Stimulated activated naive CD4-positive, alpha-beta T cell treated with Interleukin-2 at 50 U/mL for 16 hours (primary cell): ENCODE results near the gene CCDC74B.
"Not testable (repeated sequence)": the region's sequence is repeated elsewhere in the genome, so short reads cannot be mapped to it uniquely, and the experiment has no call there.

Experiments used
- DNase-seq: peaks from one replicate; lab custom pipeline; 2025; lab: John Stamatoyannopoulos, UW

The CCDC74B gene

DNA sequence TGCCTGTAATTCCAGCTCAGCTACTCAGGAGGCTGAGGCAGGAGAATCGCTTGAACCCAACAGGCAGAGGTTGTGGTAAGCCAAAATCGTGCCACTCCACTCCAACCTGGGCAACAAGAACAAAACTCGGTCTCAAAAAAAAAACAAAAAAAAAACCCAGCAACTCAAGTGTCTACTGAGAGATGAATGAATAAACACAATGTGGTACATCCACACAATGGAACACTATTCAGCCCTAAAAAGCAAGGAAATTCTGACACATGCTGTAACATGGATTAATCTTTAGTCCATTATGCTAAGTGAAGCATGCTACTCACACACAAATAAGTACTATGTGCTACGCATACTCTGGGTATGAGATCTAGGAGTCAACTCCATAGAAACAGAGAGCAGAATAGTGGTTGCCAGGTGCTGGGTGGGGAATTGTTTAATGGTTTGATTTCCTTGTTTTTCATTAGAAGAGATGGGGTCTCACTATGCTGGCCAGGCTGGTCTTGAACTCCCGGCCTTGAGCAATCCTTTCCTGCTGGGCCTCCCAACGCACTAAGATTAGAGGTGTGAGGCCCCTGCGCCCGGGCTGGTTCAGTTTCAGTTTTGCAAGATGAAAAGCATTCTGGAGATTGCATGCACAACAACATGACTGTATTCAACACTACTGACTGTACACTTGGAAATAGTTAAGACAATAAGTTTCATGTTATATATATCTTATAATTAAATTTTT lies 20.5 kb upstream of the CCDC74B start:
- DNase-seq = no peak

- DNase-seq = no peak
Observed at GRCh38 chr2:130162968-130163367, 18.1 kb upstream of the CCDC74B start.

DNA sequence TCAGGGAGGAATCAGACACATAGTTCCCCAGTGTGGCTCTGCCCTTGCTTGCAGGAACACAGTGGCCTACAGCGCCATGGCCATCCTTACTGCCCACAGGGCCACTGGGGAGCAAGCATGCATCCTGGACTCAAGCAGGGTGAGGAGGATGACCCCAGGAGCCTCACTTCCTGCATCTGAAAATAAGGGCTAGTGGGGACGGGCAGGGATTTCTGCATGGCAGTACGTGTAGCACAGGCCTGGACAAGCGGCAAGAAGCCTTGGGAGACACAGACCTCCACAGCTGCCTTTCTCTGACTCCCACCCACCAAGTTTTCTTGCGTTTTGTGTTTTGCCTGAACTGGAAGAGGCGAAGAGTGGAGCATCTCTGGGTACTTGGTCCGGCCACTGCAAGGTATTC lies 17.6 kb upstream of the CCDC74B start:
- not testable (repeated sequence) for DNase-seq

DNA sequence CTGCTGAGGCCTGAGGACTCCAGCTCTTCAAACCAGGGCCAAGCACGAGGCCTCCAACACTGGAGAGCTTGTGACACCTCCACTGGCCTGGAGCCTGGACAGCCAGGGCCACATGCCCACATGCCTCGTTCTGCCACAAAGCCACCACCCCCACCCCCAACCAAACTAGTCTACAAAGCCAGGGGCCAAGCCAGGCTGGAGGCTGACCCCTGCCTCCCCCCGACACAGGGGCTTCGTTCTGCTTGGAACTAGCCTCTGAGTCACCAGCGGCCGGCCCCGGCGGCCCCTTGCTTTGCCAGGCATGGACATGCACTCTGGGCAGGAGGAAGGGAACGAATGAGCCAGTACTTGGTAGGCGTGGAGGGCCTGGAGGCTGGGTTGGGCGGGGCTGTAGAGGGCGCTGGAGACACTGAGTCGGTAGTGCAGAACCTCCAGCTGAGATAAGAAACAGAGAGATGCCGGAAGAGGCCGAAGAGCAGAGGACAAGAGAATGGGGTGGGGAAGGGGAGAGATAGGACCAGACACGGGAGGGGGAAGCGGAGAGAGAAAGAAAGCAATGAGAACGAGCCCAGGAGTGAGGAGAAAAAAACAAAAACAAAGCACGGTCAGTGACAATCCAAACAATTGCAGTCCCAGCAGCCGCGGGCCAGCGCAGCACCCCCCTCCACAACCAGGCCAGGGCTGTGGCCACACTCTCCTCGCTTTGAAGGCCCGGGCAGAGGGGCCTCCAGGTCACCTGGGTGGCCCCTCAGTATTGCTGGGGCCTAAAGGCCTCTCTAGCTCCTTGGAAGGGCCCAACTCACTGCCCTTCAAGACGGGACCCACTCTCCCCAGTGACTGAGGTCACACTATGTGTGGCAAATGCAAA lies 16.2 kb upstream of the CCDC74B start:
- DNase-seq = not testable (repeated sequence)

DNA sequence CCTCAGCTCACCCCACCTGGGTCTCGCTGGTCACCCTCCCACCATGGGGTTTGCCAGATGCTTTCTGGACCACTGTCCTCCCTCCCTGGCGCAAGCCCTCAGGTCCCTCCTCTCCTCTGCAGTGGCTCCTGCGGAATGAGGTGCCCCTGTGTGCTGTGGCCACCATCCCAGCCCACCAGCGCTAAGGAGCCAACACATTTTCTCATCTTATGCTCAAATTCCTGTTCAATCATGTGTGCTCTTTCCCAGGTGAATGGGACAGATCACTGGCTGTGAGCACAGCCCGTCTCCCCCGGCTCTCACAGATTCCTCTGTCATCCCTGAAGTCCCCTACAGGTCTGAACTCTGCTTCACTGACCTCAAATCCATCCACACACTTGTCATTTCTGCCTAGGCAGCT lies 15.2 kb upstream of the CCDC74B start:
- no peak for DNase-seq

DNA sequence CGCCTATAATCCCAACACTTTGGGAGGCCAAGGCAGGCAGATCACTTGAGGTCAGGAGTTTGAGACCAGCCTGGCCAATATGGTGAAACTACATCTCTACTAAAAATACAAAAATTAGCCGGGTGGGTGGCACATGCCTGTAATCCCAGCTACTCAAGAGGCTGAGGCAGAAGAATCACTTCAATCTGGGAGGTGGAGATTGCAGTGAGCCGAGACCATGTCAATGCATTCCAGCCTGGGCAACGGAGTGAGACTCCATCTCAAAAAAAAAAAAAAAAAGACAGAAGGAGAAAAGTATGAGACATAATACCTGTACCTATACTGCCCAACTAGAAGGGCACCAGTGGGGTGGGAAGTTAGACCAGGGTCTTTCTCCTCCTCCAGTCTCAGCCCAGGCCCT lies 14.5 kb upstream of the CCDC74B start:
- DNase-seq = not testable (repeated sequence)

GRCh38 chr2:130158631-130159030 lies 13.7 kb upstream of the CCDC74B start:
- DNase-seq = no peak

DNA sequence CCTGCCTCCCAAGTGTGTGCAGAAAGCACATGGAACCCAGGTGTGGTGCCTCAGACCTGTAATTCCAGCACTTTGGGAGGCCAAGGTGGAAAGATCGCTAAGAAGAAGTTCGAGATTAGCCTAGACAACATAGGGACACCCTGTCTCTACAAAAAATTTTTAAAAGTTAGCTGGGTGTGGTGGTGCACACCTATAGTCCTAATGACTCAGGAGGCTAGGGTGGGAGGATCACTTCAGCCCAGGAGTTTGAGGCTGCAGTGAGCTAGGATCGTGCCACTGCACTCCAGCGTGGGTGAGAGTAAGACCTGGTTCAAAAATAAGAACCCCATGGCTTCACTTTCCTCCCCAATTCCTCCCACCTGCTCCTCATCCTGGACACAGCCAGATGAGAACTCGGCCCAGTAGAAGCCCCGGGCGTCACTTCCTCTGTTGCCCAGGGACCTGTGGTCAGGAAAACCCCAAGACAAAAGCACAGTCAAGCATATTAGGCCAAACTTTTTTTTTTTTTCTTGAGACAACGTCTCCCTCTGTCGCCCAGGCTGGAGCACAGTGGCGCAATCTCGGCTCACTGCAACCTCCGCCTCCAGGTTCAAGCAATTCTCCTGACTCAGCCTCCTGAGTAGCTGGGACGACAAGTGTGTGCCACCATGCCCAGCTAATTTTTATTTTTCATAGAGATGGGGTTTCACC lies 13.1 kb upstream of the CCDC74B start:
- DNase-seq = not testable (repeated sequence)

DNA sequence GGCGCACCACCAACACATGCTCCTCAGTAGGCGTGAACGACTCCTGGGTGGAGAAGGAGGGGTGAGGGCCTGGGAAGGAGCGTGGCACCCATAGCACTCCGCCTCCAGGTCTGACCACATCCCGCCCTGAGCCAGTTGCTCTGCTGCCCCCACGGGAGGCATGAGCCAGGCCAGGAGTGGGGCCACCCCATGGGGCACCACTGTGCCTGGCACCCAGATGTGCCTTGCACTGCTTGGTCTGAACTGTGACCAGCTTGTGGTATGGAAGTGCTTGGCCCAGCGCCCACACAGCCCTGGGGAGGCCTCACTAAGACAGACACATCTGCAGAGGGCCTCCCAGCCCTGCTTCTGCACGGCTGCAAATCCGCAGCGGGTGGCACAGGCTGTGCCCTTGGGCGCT lies 12.4 kb upstream of the CCDC74B start:
- not testable (repeated sequence) for DNase-seq

DNA sequence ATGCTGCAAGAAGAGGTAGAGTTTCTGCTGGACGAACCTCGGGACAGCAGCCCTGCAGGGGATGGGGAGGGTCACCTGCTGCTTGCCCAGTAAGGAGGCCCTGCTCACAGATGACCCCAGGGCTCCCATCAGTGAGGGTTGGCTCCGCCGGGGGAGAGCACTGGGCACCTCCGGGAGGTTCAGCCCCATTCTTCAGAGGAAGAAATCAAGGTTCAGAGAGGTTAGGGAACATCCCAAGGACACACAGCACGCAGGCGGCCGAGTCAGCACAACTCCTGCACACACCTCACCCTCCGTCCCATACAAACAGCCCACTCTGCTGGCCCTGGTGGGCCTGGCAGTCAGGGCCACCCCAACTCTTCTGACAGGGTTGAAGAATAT lies 11.7 kb upstream of the CCDC74B start:
- no peak for DNase-seq

- not testable (repeated sequence) for DNase-seq
Observed at GRCh38 chr2:130155956-130156623, 11.2 kb upstream of the CCDC74B start.

DNA sequence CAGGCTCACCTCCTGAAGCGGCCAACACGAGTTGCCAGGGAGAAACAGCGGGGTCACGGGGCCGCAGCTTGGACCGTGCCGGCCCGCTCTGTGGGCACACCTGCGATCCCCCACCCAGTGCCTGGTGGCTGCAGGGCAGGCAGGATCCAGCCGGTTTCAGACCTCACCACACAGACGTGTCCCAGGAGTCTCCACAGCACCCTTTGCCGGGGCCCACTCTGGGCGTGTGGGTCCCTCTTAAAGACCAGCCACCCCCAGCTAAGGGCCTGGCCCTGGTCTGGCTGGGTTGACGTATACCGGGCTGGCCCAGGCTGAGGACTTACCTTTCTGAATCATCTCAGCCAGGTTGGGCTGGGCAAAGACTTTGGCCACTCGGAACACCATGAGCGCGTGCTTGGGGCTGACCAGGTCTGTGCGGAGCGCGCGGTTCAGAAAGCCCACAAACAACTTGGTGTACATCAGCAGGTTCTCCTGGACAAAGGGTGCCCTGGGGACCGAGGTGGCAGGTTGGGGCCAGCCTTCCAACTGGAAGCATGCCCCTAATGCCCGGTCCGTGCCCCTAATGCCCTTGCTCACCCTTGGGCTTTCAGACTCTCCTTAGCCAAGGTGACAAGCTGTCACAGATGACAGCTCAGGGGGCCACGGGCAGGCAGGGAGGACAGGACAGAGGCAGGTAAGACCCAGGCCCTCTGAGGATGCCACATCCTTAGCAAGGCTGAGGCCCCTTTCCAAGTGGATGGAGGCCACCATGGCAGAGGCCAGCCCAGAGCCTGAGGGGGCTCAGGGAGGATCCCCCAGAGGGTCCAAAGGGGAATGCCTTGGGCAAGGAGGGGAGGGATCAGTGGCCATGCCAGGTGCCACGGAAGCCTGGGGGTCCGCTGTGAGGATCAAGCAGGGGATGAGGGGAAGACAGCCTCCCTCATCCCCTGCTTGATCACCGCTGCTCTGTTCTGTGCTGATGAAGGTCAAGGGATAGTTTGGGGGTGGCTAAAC lies 10.2 kb upstream of the CCDC74B start:
- no peak for DNase-seq

DNA sequence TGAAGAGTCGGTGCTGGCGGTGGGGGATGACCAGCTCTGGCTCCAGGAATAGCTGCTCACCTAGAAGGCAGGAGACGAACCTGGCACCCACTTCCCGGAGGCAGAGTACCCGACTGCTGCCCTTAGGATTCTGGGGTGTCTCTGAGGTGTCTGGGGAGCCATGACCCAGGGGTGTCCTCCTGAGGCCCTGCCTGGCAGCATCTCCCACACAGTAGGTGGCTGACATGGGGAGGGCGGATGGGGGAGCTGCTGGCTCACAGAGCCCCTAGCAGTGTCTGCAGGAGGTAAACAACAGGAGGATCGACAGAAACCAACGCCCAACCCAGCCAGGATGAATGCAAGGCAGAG lies 9.5 kb upstream of the CCDC74B start:
- not testable (repeated sequence) for DNase-seq

GRCh38 chr2:130153721-130154422 lies 9.0 kb upstream of the CCDC74B start:
- not testable (repeated sequence) for DNase-seq

GRCh38 chr2:130152816-130153595 lies 8.1 kb upstream of the CCDC74B start:
- DNase-seq = no peak

- not testable (repeated sequence) for DNase-seq
Observed at GRCh38 chr2:130152136-130152815, 7.4 kb upstream of the CCDC74B start.

DNA sequence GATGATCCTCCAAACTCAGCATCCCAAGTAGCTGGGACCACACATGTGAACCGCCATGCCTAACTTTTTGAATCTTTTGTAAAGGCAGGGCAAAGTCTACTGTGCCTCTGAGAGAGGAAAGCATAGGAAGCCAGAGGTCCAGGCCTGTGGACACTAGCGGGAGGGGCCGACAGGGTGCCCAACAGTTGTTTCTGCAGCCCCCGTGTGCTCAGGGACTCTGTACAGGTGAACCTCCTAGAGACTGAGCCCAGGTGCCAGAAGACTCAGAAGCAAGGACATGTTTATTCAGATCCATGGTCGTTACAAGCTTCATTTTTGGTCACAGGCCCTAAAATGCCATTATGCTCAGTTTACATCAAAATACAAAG lies 6.2 kb upstream of the CCDC74B start:
- not testable (repeated sequence) for DNase-seq

DNA sequence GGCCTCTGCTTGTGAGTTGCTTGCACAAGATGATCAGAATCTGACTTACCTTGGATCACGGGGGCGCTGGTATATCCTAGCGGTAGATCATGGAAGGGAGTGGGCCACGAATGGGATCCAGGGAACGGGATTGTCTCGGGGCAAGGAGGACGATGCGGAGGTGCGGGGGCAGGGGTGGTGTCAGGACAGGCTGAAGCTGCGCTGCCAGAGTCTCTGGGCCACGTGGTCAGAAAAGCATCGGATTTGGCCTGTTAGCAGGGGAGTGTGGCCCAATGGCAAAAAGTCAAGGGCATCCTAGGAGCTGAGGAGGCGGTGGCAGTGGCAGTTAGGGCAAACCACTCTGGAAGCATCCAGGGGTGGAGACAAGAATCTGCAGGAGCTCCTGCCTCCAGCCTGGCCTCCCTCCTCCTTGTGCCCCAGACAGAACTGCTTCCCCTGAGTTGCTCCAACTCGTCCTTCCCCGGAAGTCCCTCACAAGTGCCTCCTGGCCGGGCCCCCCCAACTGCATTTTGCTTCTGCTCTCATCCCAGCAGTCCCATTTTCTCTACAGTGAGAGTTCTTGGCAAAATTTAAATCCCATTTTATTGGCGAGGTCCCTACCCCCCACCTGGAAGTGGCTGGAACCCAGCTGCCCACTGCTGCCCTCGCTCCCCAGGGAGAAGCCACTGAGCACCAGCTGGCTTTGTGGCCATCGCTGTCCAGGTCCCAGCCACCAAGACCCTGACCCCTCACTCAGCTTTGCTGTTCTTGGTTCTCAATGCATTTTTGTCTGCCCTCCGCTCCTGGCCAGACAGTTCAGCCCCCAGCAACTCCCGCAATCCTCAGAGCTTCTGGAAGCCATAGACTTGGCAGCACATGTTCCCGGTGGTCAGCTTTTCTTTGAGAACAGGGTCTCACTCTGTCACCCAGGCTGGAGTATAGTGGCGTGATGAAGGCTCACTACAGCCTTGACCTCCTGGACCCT lies 5.6 kb upstream of the CCDC74B start:
- no peak for DNase-seq
